ENCODE results near the gene SUGP2. TPM values are rescaled to one million over a fixed set of nuclear protein-coding genes. Genes with fewer than 3 reads are reported as not detected.

SUGP2 gene
- total RNA-seq, 1 donor from 2014 or later, result 66.4 TPM

GRCh38 chr19:18946335-18946734 lies 87.0 kb downstream of the SUGP2 start:
- TF ChIP-seq CTCF (IDR thresholded peaks at IDR 0.05), result no peak
- Mint-ChIP-seq H3K4me1 (ENCODE audit: low read depth) (peaks cover 2% of the 10 kb centered on the region), H3K27me3 (ENCODE audit: low read depth) (no peaks in the 10 kb centered on the region), H3K4me3 (ENCODE audit: unreplicated experiment) (no peak overlapping the region), H3K27ac (ENCODE audit: unreplicated experiment) (no peak overlapping the region), H3K36me3 (ENCODE audit: low read depth) (peaks cover 4% of the 10 kb centered on the region), H3K9me3 (ENCODE audit: low read depth) (no peaks in the 10 kb centered on the region)
- DNase-seq (ENCODE audit: low spot score), result no peak

DNA sequence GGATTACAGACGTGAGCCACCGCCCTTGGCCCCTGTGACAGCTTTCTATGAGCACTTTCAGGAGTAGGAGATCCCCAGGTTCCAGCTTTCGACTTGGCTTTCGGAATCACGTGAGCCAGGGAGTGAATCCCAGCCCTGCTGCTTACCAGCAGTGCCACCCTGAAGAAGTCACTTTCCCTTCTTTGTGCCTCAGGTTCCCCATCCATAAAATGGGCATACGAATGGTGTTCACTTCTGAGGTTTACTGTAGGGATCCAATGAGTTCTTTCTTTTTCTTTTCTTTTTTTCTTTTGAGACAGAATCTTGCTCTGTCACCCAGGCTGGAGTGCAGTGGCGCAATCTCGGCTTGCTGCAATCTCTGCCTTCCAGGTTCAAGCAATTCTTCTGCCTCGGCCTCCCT lies 88.0 kb downstream of the SUGP2 start:
- Mint-ChIP-seq H3K27ac (ENCODE audit: unreplicated experiment) (no peak overlapping the region), H3K36me3 (ENCODE audit: low read depth) (peaks cover 4% of the 10 kb centered on the region), H3K4me3 (ENCODE audit: unreplicated experiment) (no peak overlapping the region), H3K27me3 (ENCODE audit: low read depth) (no peaks in the 10 kb centered on the region), H3K4me1 (ENCODE audit: low read depth) (peaks cover 2% of the 10 kb centered on the region), H3K9me3 (ENCODE audit: low read depth) (no peaks in the 10 kb centered on the region)
- no peak for DNase-seq (ENCODE audit: low spot score)
- TF ChIP-seq CTCF (IDR thresholded peaks at IDR 0.05), result no peak

DNA sequence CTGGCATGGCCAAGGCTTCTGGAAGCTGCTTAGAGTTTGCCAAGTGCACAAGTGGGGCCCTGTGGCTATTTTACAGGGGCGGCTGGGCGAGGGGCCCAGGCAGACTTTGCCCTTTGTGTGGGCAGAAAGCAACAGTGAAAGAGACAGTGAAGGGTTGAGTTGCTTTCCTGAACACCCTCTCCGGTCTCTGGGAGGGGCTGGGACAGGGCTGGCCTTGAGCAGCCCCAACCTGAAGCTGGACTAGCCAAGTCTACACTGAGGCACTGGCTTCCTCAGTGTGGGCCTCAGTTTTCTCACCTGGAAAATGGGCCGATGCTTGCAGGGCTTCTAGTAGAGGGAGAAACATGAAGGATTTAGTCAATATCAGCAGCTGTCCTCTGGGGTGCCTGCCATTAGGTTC lies 89.9 kb downstream of the SUGP2 start:
- peaks cover 4% of the 10 kb centered on the region for H3K36me3 Mint-ChIP-seq (ENCODE audit: low read depth)
- peaks cover 16% of the 10 kb centered on the region for H3K4me1 Mint-ChIP-seq (ENCODE audit: low read depth)
- H3K9me3 Mint-ChIP-seq (ENCODE audit: low read depth), result no peaks in the 10 kb centered on the region
- H3K27me3 Mint-ChIP-seq (ENCODE audit: low read depth), result no peaks in the 10 kb centered on the region
- H3K27ac Mint-ChIP-seq (ENCODE audit: unreplicated experiment), result no peak overlapping the region
- no peak for TF ChIP-seq CTCF (IDR thresholded peaks at IDR 0.05)
- no peak for DNase-seq (ENCODE audit: low spot score)
- no peak overlapping the region for H3K4me3 Mint-ChIP-seq (ENCODE audit: unreplicated experiment)

DNA sequence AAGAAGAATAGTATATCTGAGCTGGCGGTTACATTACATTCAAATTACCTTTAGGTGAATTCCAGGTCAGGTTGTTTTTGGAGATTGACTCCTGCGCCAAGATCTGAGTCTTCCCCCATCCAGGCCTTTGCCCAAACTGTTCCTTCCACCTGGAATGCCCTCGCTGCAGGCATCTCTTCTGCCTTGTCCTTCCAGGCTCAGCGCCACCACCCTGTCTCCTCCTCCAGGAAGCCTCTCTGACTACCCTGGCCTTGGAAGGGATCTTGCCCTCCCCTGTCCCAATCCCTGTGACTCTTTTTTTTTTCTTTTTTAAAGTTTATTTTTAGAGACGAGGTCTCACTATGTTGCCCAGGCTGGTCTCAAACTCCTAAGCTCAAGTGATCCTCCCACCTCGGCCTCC lies 90.6 kb downstream of the SUGP2 start:
- Mint-ChIP-seq H3K27me3 (ENCODE audit: low read depth) (no peaks in the 10 kb centered on the region), H3K4me3 (ENCODE audit: unreplicated experiment) (no peak overlapping the region), H3K27ac (ENCODE audit: unreplicated experiment) (no peak overlapping the region), H3K36me3 (ENCODE audit: low read depth) (peaks cover 4% of the 10 kb centered on the region), H3K9me3 (ENCODE audit: low read depth) (no peaks in the 10 kb centered on the region), H3K4me1 (ENCODE audit: low read depth) (peaks cover 16% of the 10 kb centered on the region)
- no peak for DNase-seq (ENCODE audit: low spot score)
- TF ChIP-seq CTCF (IDR thresholded peaks at IDR 0.05), result no peak

DNA sequence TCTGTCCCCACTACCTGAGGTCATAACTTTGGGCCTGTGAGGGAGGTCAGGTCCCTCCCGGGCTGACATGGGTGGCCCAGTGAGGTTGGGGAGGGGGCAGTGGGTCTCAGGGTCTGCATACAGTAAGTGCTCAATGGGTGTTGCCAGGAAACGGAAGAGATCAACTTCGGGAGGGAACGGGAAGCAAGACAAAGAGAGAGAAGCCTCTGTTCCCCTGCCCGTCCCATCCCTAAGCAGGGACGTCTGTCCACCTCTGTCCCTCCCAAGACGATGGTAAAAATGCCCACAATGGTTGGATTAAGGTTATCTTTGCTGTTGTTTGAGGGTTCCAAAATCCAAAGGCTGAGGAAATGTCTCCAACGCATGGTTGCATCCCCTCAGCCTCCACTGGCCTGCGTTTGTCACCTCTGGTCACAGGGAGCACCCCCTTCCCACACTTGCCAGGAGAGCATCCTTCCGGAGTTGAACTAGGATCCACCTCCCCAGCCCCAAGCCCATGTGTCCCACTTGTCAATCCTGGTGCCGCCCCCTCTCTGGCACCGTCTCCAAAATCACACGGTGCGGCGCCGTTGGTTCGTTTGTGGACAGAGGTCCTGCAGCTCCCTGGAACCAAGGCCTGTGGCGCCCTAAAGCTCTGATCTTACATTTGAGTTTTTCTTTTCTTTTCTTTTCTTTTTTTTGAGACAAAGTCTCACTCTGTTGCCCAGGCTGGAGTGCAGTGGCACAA lies 91.5 kb downstream of the SUGP2 start:
- H3K27ac Mint-ChIP-seq (ENCODE audit: unreplicated experiment), result peak overlapping the region; percentile 12
- peak overlapping the region; percentile 31 for H3K4me3 Mint-ChIP-seq (ENCODE audit: unreplicated experiment)

More for the DNA sequence above, 91.5 kb downstream of the SUGP2 start:
- Mint-ChIP-seq H3K27me3 (ENCODE audit: low read depth) (no peaks in the 10 kb centered on the region), H3K4me1 (ENCODE audit: low read depth) (peaks cover 16% of the 10 kb centered on the region), H3K36me3 (ENCODE audit: low read depth) (peaks cover 6% of the 10 kb centered on the region), H3K9me3 (ENCODE audit: low read depth) (no peaks in the 10 kb centered on the region)
- TF ChIP-seq CTCF (IDR thresholded peaks at IDR 0.05), result peak; percentile 5
- DNase-seq (ENCODE audit: low spot score), result no peak

Other genes with a start within 250 kb of the SUGP2 start
- gene COMP, start 242.2 kb downstream of the SUGP2 start, total RNA-seq, result 10.6 to 17.2 TPM (median 14.5 TPM) in 3 replicates
- 38.6 to 45.3 TPM (median 40.4 TPM) in 3 replicates for gene UPF1, start 201.6 kb downstream of the SUGP2 start, total RNA-seq
- 4.3 to 10.2 TPM (median 8.4 TPM) in 3 replicates for gene CERS1, start 137.4 kb downstream of the SUGP2 start, total RNA-seq
- gene COPE, start 114.1 kb downstream of the SUGP2 start, total RNA-seq, result 175 to 205 TPM (median 189 TPM) in 3 replicates
- 47.0 to 57.4 TPM (median 50.6 TPM) in 3 replicates for gene DDX49, start 113.8 kb downstream of the SUGP2 start, total RNA-seq
- 34.5 to 54.7 TPM (median 50.6 TPM) in 3 replicates for gene HOMER3, start 92.3 kb downstream of the SUGP2 start, total RNA-seq
- 24.6 to 36.1 TPM (median 26.8 TPM) in 3 replicates for gene ARMC6, start 86 bp upstream of the SUGP2 start, total RNA-seq
- gene SLC25A42, start 30.5 kb upstream of the SUGP2 start, total RNA-seq, result 8.2 to 13.0 TPM (median 8.9 TPM) in 3 replicates
- 21.9 to 27.1 TPM (median 26.0 TPM) in 3 replicates for gene TMEM161A, start 105.0 kb upstream of the SUGP2 start, total RNA-seq
- 1.2 to 1.4 TPM in 2 of 3 replicates, not detected in the other for gene MEF2B, start 136.7 kb upstream of the SUGP2 start, total RNA-seq
- 14.5 to 29.6 TPM (median 14.6 TPM) in 3 replicates for gene BORCS8, start 158.6 kb upstream of the SUGP2 start, total RNA-seq
- 64.8 to 68.9 TPM (median 66.5 TPM) in 3 replicates for gene RFXANK, start 158.7 kb upstream of the SUGP2 start, total RNA-seq
- 6.4 to 13.4 TPM (median 8.3 TPM) in 3 replicates for gene NR2C2AP, start 169.9 kb upstream of the SUGP2 start, total RNA-seq
- gene NCAN, start 178.4 kb upstream of the SUGP2 start, total RNA-seq, result not detected in 3 replicates
- gene TM6SF2, start 239.8 kb upstream of the SUGP2 start, total RNA-seq, result 2.7 to 5.9 TPM (median 3.7 TPM) in 3 replicates